Measurements from ENCODE around the gene RIC8B. TPM values are rescaled to one million over a fixed set of nuclear protein-coding genes. Genes with fewer than 3 reads are reported as not detected.

The RIC8B gene
- total RNA-seq, 2 donors from 2014 or later = 14.9 to 19.0 TPM

DNA sequence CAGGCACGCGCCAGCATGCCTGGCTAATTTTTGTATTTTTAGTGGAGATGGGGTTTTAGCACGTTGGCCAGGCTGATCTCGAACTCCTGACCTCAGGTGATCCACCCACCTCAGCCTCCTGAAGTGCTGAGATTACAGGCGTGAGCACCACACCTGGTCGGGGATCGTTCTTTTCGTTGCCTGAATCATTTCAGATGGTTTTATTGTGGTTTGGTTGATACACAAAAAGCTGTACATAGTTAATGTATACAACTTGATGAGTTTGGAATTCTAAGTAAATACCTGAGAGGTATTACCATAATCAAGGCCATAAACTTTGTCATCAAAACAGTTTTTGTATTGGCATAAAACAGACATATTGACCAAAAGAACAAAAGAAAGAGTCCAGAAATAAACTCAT is 63.3 kb downstream of the RIC8B start:
- Histone ChIP-seq H3K4me3 (no peak overlapping the region), H3K27ac (no peak overlapping the region), H3K27me3 (no peaks in the 10 kb centered on the region), H3K4me1 (peaks cover 0 to 35% of the 10 kb centered on the region in 2 donors), H3K9me3 (no peaks in the 10 kb centered on the region), H3K36me3 (peaks cover 2% of the 10 kb centered on the region)
- no peak for DNase-seq (ENCODE audit: low spot score)
- TF ChIP-seq, protein P1, sequence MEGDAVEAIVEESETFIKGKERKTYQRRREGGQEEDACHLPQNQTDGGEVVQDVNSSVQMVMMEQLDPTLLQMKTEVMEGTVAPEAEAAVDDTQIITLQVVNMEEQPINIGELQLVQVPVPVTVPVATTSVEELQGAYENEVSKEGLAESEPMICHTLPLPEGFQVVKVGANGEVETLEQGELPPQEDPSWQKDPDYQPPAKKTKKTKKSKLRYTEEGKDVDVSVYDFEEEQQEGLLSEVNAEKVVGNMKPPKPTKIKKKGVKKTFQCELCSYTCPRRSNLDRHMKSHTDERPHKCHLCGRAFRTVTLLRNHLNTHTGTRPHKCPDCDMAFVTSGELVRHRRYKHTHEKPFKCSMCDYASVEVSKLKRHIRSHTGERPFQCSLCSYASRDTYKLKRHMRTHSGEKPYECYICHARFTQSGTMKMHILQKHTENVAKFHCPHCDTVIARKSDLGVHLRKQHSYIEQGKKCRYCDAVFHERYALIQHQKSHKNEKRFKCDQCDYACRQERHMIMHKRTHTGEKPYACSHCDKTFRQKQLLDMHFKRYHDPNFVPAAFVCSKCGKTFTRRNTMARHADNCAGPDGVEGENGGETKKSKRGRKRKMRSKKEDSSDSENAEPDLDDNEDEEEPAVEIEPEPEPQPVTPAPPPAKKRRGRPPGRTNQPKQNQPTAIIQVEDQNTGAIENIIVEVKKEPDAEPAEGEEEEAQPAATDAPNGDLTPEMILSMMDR (IDR thresholded peaks at IDR 0.05) = no peak

DNA sequence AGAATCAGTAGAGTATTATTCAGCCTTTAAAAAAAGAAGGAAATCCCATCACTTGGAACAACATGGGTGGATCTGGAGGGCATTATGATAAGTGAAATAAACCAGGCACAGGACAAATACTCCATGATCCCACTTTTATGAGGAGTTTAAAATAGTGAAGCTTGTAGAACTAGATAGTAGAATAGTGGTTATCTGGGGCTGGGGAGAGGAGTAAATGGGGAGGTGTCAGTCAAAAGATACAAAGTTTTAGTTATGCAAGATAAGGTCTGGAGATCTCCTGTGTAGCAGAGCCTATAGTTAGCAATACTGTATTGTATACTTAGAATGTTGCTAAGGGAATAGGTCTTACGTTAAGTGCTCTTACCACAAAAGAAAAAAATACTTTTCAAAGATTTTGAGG is 64.9 kb downstream of the RIC8B start:
- H3K9me3 ChIP-seq = no peaks in the 10 kb centered on the region
- no peak for DNase-seq (ENCODE audit: low spot score)
- peaks cover 13% of the 10 kb centered on the region for H3K36me3 ChIP-seq
- H3K4me3 ChIP-seq = no peak overlapping the region
- no peaks in the 10 kb centered on the region for H3K27me3 ChIP-seq
- peaks cover 0 to 35% of the 10 kb centered on the region in 2 donors for H3K4me1 ChIP-seq
- H3K27ac ChIP-seq = peak overlapping the region in 1 of 2 donors; percentile 4
- TF ChIP-seq, protein P1 (IDR thresholded peaks at IDR 0.05) = no peak

DNA sequence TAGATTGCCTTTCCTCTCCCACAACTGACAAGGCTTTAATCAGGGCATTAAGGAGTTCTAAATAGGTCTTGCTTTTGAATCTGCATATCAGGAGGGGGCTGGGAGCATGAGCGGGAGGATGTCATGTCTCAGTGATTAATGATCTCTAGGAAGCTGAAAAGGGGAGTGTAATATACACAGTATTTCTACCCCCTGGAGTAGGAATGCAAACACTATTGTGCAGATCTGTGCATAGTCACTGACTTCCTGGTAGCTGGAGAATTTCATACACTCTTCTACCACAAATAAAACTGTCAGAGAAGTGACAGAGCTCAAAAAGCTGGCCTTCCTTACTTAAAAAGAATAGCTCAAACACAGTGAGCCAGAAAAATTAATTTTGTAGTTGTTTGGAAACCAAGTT is 65.8 kb downstream of the RIC8B start:
- Histone ChIP-seq H3K27ac (peak overlapping the region in 1 of 2 donors; percentile 15), H3K4me1 (peaks cover 0 to 35% of the 10 kb centered on the region in 2 donors)
- TF ChIP-seq, protein P1 (IDR thresholded peaks at IDR 0.05) = no peak

DNA sequence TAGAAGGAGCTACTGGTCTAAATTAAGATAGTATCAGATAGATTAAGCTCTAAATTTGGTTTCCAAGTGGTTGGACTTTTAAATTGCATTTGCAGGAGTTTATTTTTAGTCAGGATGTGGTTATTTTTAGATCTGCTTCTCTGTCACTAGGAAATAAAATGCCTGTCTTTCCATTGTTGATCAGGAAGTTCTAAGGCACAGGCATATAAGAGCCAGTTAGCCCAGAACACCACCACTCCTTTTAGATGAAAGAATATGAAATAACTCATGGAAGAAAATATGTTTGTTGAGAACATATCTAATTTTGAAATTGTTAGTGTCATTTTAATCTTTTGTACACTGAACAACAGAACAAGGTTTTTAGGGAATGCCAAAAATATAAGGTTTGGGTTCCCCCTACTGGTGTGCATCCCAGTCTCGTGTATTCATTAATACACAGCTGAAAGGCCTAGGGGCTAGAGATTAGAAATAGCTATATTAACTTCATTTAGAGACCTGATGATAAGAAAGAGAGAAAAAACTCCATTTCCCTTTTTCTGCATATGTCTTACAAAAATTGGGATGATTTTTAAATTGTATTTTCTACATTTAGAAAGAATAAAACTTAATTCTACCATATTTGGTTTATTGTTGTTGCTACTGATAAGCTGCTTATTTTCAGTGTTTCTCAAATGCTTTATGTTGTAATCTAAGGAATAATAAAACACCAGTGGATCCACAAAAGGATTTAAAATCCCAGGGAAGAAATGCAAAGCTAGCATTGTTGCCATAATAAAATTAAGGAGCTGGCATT is 67.2 kb downstream of the RIC8B start:
- no peak for DNase-seq (ENCODE audit: low spot score)
- Histone ChIP-seq H3K9me3 (no peaks in the 10 kb centered on the region), H3K36me3 (peaks cover 21% of the 10 kb centered on the region), H3K4me3 (no peak overlapping the region), H3K27ac (peak overlapping the region in 1 of 2 donors; percentile 54), H3K4me1 (peaks cover 0 to 35% of the 10 kb centered on the region in 2 donors), H3K27me3 (no peaks in the 10 kb centered on the region)
- TF ChIP-seq, protein P1 (IDR thresholded peaks at IDR 0.05) = peak; percentile 40 to 71

More for the DNA sequence above, 65.8 kb downstream of the RIC8B start:
- Histone ChIP-seq H3K27me3 (no peaks in the 10 kb centered on the region), H3K36me3 (peaks cover 15% of the 10 kb centered on the region), H3K9me3 (no peaks in the 10 kb centered on the region), H3K4me3 (no peak overlapping the region)
- no peak for DNase-seq (ENCODE audit: low spot score)

DNA sequence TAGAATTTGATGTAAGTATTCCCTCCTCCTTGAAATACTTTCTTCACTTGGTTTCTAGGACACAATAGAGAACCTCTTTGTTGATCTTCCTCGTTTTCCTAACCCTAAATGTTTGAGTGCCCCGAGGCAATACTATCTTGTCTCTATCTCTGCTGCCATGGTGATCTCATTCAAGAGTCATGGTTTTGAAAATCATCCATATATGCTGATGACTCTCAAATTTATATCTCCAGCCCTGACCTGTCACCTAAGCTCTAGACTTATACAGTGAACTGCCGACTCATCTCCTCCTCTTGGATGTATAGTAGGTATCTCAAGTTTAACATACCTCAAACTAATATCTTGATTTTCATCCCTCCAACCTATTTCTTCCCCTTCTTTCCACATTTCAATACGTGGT is 71.4 kb downstream of the RIC8B start:
- Histone ChIP-seq H3K4me1 (peaks cover 0 to 10% of the 10 kb centered on the region in 2 donors), H3K36me3 (peaks cover 32% of the 10 kb centered on the region), H3K4me3 (no peak overlapping the region), H3K27me3 (no peaks in the 10 kb centered on the region), H3K9me3 (no peaks in the 10 kb centered on the region), H3K27ac (no peak overlapping the region)
- DNase-seq (ENCODE audit: low spot score) = no peak
- TF ChIP-seq, protein P1 (IDR thresholded peaks at IDR 0.05) = no peak

Measured in right atrium auricular region (tissue), 2 donors.